ENCODE measurements around the gene RNF32. TPM values are rescaled to one million over a fixed set of nuclear protein-coding genes. Genes with fewer than 3 reads are reported as not detected.

The RNF32 gene
- total RNA-seq, 2 donors from 2014 or later: 0.79 TPM; not detected in 1

GRCh38 chr7:156603011-156603410 is 37.6 kb upstream of the RNF32 start:
- H3K4me3 ChIP-seq: no peak overlapping the region
- H3K4me1 ChIP-seq: peaks cover 0 to 9% of the 10 kb centered on the region in 2 donors
- no peak for TF ChIP-seq CTCF (IDR thresholded peaks at IDR 0.05)
- no peaks in the 10 kb centered on the region for H3K36me3 ChIP-seq
- peaks cover 5 to 6% of the 10 kb centered on the region in 2 donors for H3K27me3 ChIP-seq
- no peak for DNase-seq (ENCODE audit: low spot score)
- H3K9me3 ChIP-seq: no peaks in the 10 kb centered on the region
- H3K27ac ChIP-seq: no peak overlapping the region

GRCh38 chr7:156603629-156604028 is 36.9 kb upstream of the RNF32 start:
- no peak for DNase-seq (ENCODE audit: low spot score)
- no peak for TF ChIP-seq CTCF (IDR thresholded peaks at IDR 0.05)
- peaks cover 5 to 7% of the 10 kb centered on the region in 2 donors for H3K27me3 ChIP-seq
- no peak overlapping the region for H3K27ac ChIP-seq
- H3K4me1 ChIP-seq: peaks cover 0 to 11% of the 10 kb centered on the region in 2 donors
- no peaks in the 10 kb centered on the region for H3K36me3 ChIP-seq
- H3K9me3 ChIP-seq: no peaks in the 10 kb centered on the region
- no peak overlapping the region for H3K4me3 ChIP-seq

- no peak overlapping the region for H3K27ac ChIP-seq
Observed at GRCh38 chr7:156604311-156604710, 36.3 kb upstream of the RNF32 start.

GRCh38 chr7:156604836-156605695 is 35.5 kb upstream of the RNF32 start:
- H3K4me3 ChIP-seq: no peak overlapping the region
- no peak for TF ChIP-seq CTCF (IDR thresholded peaks at IDR 0.05)
- DNase-seq (ENCODE audit: low spot score): no peak

More at GRCh38 chr7:156604311-156604710, 36.3 kb upstream of the RNF32 start:
- no peaks in the 10 kb centered on the region for H3K9me3 ChIP-seq
- DNase-seq (ENCODE audit: low spot score): no peak
- TF ChIP-seq CTCF (IDR thresholded peaks at IDR 0.05): no peak
- peaks cover 5 to 7% of the 10 kb centered on the region in 2 donors for H3K27me3 ChIP-seq
- H3K4me1 ChIP-seq: peaks cover 0 to 11% of the 10 kb centered on the region in 2 donors
- H3K36me3 ChIP-seq: no peaks in the 10 kb centered on the region
- no peak overlapping the region for H3K4me3 ChIP-seq

GRCh38 chr7:156606135-156606534 is 34.4 kb upstream of the RNF32 start:
- Histone ChIP-seq H3K4me3 (no peak overlapping the region), H3K27ac (no peak overlapping the region), H3K9me3 (no peaks in the 10 kb centered on the region), H3K27me3 (peaks cover 5 to 7% of the 10 kb centered on the region in 2 donors), H3K4me1 (peaks cover 0 to 11% of the 10 kb centered on the region in 2 donors), H3K36me3 (no peaks in the 10 kb centered on the region)
- TF ChIP-seq CTCF (IDR thresholded peaks at IDR 0.05): no peak
- no peak for DNase-seq (ENCODE audit: low spot score)

More at GRCh38 chr7:156604836-156605695, 35.5 kb upstream of the RNF32 start:
- peaks cover 5 to 7% of the 10 kb centered on the region in 2 donors for H3K27me3 ChIP-seq
- peaks cover 0 to 11% of the 10 kb centered on the region in 2 donors for H3K4me1 ChIP-seq
- H3K9me3 ChIP-seq: no peaks in the 10 kb centered on the region
- no peak overlapping the region for H3K27ac ChIP-seq
- H3K36me3 ChIP-seq: no peaks in the 10 kb centered on the region
